Activated naive CD4-positive, alpha-beta T cell treated with anti-CD3 and anti-CD28 coated beads for 36 hours (primary cell): ENCODE measurements around the gene SMAD7. TPM values are rescaled to one million over a fixed set of nuclear protein-coding genes. Genes with fewer than 3 reads are reported as not detected.

Source experiments
- CTCF ChIA-PET: fragments of 350-600 bp; sonication (Branson Sonifier 250); formaldehyde crosslinking; loops from one replicate; lab custom pipeline; 2021; ENCODE audit warnings: antibody characterized with exemption; lab: Charles Lee
- DNase-seq: peaks from one replicate; pipeline ENCODE4 v3.0.0-alpha.2; 2020
- H3K27ac Mint-ChIP-seq: one replicate; pipeline ENCODE4 v1.8.0; 2021; ENCODE audit warnings: mild to moderate bottlenecking, mixed read lengths
- H3K27me3 Mint-ChIP-seq: one replicate; pipeline ENCODE4 v1.8.0; 2021; ENCODE audit warnings: low read depth, mixed read lengths
- H3K36me3 Mint-ChIP-seq: one replicate; pipeline ENCODE4 v1.8.0; 2021; ENCODE audit warnings: low read depth, mixed read lengths
- H3K4me1 Mint-ChIP-seq: one replicate; pipeline ENCODE4 v1.8.0; 2021; ENCODE audit warnings: low read depth, mixed read lengths
- H3K4me3 Mint-ChIP-seq: one replicate; pipeline ENCODE4 v1.8.0; 2021; ENCODE audit warnings: mild to moderate bottlenecking, moderate library complexity, mixed read lengths
- H3K9me3 Mint-ChIP-seq: one replicate; pipeline ENCODE4 v1.8.0; 2021; ENCODE audit warnings: mixed read lengths
- intact Hi-C: fragments of 100-400 bp; cut with micrococcal nuclease; formaldehyde crosslinking; loops from one replicate; pipeline ENCODE4 v1.15.1; 2023
- total RNA-seq, 2 experiments: library from RNA; stranded (reverse); gene quantifications; one replicate each; pipeline ENCODE4 v1.2.3, GENCODE V29; 2021

SMAD7 gene
- total RNA-seq, 2 experiments from 2014 or later, result 5.9 to 7.0 TPM

- H3K9me3 Mint-ChIP-seq, result no peaks in the 10 kb centered on the region
- no peak for DNase-seq
- H3K27ac Mint-ChIP-seq, result no peak overlapping the region
- CTCF ChIA-PET, result no interaction called here
- no peaks in the 10 kb centered on the region for H3K4me1 Mint-ChIP-seq
- intact Hi-C loops, result no loop called here
- H3K27me3 Mint-ChIP-seq, result no peaks in the 10 kb centered on the region
- H3K4me3 Mint-ChIP-seq, result no peak overlapping the region
- no peaks in the 10 kb centered on the region for H3K36me3 Mint-ChIP-seq
Observed at GRCh38 chr18:48887905-48888772, 62.6 kb downstream of the SMAD7 start.

DNA sequence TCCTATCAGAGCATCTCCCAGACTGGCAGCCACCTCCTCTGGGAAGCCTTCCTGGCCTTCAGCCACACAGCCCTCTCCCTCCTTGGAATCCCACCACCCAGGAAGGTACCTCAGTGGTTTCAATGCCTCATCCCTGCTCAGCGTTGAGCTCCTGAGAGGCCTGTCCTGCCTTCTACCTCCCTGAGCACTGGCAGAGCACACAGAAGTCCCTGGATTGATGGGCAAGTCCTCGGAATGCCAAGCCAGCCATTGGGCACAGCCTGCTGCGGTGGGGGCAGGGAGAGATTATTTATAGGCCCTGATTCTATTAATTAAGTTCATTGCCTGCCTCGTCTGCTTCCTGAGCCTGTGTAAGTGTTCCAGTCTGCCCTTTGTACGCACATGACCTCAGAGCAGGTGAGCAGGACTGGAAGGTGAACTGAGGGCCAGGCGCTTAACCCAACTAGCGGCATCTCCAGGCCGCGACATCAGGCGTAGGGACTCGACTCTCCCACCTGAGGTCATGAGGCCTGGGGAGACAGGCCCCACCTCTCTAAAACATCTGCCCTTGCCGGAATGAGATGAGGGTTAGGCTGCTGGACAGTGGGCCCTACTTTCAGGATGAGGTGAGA lies 63.4 kb downstream of the SMAD7 start:
- Mint-ChIP-seq H3K36me3 (no peaks in the 10 kb centered on the region), H3K4me3 (no peak overlapping the region), H3K27ac (no peak overlapping the region), H3K27me3 (no peaks in the 10 kb centered on the region), H3K9me3 (no peaks in the 10 kb centered on the region), H3K4me1 (no peaks in the 10 kb centered on the region)
- intact Hi-C loops, result no loop called here
- CTCF ChIA-PET, result no interaction called here
- no peak for DNase-seq

- no peak overlapping the region for H3K27ac Mint-ChIP-seq
- H3K4me3 Mint-ChIP-seq, result no peak overlapping the region
- H3K9me3 Mint-ChIP-seq, result no peaks in the 10 kb centered on the region
- DNase-seq, result no peak
- no peaks in the 10 kb centered on the region for H3K4me1 Mint-ChIP-seq
- H3K36me3 Mint-ChIP-seq, result no peaks in the 10 kb centered on the region
- H3K27me3 Mint-ChIP-seq, result no peaks in the 10 kb centered on the region
- intact Hi-C loops, result no loop called here
- CTCF ChIA-PET, result no interaction called here
Observed at GRCh38 chr18:48886520-48887293, 64.1 kb downstream of the SMAD7 start.

DNA sequence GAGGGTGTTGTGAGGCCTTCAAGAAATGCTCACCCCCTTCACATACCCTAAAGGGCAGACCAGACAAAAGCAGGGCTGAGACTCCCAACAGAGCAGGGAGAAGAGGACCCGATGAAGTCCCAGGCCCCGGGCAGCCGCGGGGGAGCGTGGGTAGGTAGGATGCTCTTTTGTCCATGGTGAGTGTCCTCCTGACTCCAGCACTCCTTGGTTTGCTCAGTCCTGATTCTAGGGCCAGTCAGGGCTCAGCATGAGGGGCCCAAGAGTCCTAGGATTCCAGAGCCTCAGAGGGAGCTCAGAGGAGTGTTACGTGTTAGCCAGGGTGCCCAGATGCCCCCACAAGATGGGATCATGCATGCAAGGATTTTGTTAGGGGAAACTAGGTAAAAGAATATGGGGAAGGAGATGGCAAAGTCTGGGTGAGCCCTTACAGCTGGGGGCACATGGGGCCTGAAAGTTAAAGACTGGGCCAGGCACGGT lies 64.8 kb downstream of the SMAD7 start:
- CTCF ChIA-PET, result no interaction called here
- no peak overlapping the region for H3K27ac Mint-ChIP-seq
- intact Hi-C loops, result no loop called here
- H3K9me3 Mint-ChIP-seq, result no peaks in the 10 kb centered on the region
- no peaks in the 10 kb centered on the region for H3K27me3 Mint-ChIP-seq
- H3K36me3 Mint-ChIP-seq, result no peaks in the 10 kb centered on the region
- DNase-seq, result no peak
- no peak overlapping the region for H3K4me3 Mint-ChIP-seq
- H3K4me1 Mint-ChIP-seq, result no peaks in the 10 kb centered on the region

- no peak overlapping the region for H3K4me3 Mint-ChIP-seq
- no peak overlapping the region for H3K27ac Mint-ChIP-seq
- H3K9me3 Mint-ChIP-seq, result no peaks in the 10 kb centered on the region
- intact Hi-C loops, result no loop called here
- H3K36me3 Mint-ChIP-seq, result no peaks in the 10 kb centered on the region
- peaks cover 2% of the 10 kb centered on the region for H3K4me1 Mint-ChIP-seq
- CTCF ChIA-PET, result no interaction called here
- no peaks in the 10 kb centered on the region for H3K27me3 Mint-ChIP-seq
- DNase-seq, result no peak
Observed at GRCh38 chr18:48885266-48885923, 65.4 kb downstream of the SMAD7 start.

GRCh38 chr18:48884771-48885170 lies 66.0 kb downstream of the SMAD7 start:
- CTCF ChIA-PET, result no interaction called here
- Mint-ChIP-seq H3K36me3 (no peaks in the 10 kb centered on the region), H3K9me3 (no peaks in the 10 kb centered on the region), H3K4me1 (peaks cover 4% of the 10 kb centered on the region), H3K4me3 (no peak overlapping the region), H3K27ac (no peak overlapping the region), H3K27me3 (no peaks in the 10 kb centered on the region)
- intact Hi-C loops, result no loop called here
- no peak for DNase-seq

DNA sequence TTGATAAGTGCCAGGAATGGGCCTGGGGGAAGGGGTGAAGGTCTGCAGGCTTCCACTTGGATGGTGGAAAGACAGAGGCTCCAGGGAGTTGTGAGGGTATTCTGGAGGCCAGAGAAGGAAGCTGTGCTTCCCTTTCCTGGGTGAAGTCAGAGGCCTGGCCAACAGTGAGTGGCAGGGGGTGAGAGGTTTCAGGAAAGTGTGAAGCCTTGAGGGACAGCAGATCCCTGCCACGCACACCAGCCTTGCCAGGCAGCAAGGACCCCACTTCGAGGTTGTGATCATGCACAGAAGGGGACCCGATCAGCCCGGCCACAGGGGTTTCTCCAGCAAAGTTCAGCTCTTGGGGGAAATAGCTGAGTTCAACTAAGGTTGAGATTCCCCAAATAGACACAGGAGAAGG lies 66.5 kb downstream of the SMAD7 start:
- CTCF ChIA-PET, result interaction anchor here (0.7 kb wide), 1 partner anchor 795 kb away, joined by 3 read pairs; no protein-coding TSS in a partner anchor
- DNase-seq, result no peak
- Mint-ChIP-seq H3K9me3 (no peaks in the 10 kb centered on the region), H3K4me1 (peaks cover 4% of the 10 kb centered on the region), H3K4me3 (no peak overlapping the region), H3K27me3 (no peaks in the 10 kb centered on the region), H3K36me3 (no peaks in the 10 kb centered on the region), H3K27ac (no peak overlapping the region)
- intact Hi-C loops, result no loop called here

- DNase-seq, result no peak
- Mint-ChIP-seq H3K9me3 (no peaks in the 10 kb centered on the region), H3K27me3 (no peaks in the 10 kb centered on the region), H3K36me3 (no peaks in the 10 kb centered on the region), H3K4me1 (peaks cover 4% of the 10 kb centered on the region), H3K4me3 (no peak overlapping the region), H3K27ac (no peak overlapping the region)
- intact Hi-C loops, result no loop called here
- CTCF ChIA-PET, result no interaction called here
Observed at GRCh38 chr18:48882379-48882778, 68.4 kb downstream of the SMAD7 start.

DNA sequence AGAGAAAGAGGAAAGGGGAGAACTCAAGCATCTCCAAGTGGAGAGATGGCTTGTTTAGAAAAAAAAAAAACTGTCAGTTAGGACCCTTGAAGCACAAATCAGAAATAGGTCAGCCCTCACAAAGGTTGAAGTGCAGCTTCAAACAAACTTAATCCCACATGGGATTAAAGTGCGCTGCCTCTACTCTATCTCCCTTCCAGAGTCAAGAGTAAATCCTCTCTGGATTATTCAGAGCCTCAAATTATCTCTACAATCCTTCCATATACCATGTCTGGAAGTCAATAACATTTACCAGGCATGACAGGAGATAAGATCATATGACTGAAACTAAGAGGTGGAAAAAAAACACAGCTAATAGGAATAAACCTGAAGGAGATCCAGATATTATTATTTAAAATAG lies 69.8 kb downstream of the SMAD7 start:
- Mint-ChIP-seq H3K27ac (no peak overlapping the region), H3K36me3 (no peaks in the 10 kb centered on the region), H3K4me1 (peaks cover 4% of the 10 kb centered on the region), H3K4me3 (no peak overlapping the region), H3K9me3 (no peaks in the 10 kb centered on the region), H3K27me3 (no peaks in the 10 kb centered on the region)
- CTCF ChIA-PET, result interaction anchor here (1.2 kb wide), 1 partner anchor 10 kb away, joined by 3 read pairs; no protein-coding TSS in a partner anchor
- intact Hi-C loops, result no loop called here
- no peak for DNase-seq

DNA sequence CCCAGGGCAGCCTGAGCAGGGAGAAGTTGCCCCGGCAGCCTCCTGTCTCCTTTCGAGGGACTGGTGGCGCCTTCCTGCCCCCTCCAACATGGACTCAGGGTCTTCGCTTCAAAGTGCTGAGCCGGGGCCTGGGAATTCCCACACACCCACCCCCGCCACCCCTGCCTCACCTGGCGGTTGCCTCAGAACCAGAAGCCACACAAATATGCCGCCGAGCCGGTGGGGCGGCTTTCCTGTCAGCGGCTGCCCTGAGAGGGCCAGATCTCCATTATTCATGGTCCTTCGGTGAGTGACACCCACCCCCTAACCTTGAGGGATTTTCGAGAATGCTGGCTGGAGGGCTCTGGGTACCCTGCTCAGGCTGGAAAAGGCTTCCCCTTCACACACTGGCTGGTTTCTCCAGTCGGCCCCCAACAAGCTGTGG lies 71.7 kb downstream of the SMAD7 start:
- H3K36me3 Mint-ChIP-seq, result no peaks in the 10 kb centered on the region
- H3K9me3 Mint-ChIP-seq, result no peaks in the 10 kb centered on the region
- no peak overlapping the region for H3K4me3 Mint-ChIP-seq
- peaks cover 4% of the 10 kb centered on the region for H3K4me1 Mint-ChIP-seq
- CTCF ChIA-PET, result no interaction called here
- intact Hi-C loops, result no loop called here
- H3K27ac Mint-ChIP-seq, result no peak overlapping the region
- DNase-seq, result no peak
- H3K27me3 Mint-ChIP-seq, result no peaks in the 10 kb centered on the region

- no peaks in the 10 kb centered on the region for H3K27me3 Mint-ChIP-seq
- H3K9me3 Mint-ChIP-seq, result no peaks in the 10 kb centered on the region
- DNase-seq, result no peak
- H3K27ac Mint-ChIP-seq, result no peak overlapping the region
- no peaks in the 10 kb centered on the region for H3K36me3 Mint-ChIP-seq
- intact Hi-C loops, result no loop called here
- no peak overlapping the region for H3K4me3 Mint-ChIP-seq
- CTCF ChIA-PET, result no interaction called here
- peaks cover 4% of the 10 kb centered on the region for H3K4me1 Mint-ChIP-seq
Observed at GRCh38 chr18:48878471-48878870, 72.3 kb downstream of the SMAD7 start.

GRCh38 chr18:48877941-48878340 lies 72.8 kb downstream of the SMAD7 start:
- intact Hi-C loops, result no loop called here
- Mint-ChIP-seq H3K27me3 (no peaks in the 10 kb centered on the region), H3K27ac (no peak overlapping the region), H3K9me3 (no peaks in the 10 kb centered on the region), H3K36me3 (no peaks in the 10 kb centered on the region), H3K4me3 (no peak overlapping the region), H3K4me1 (peaks cover 6% of the 10 kb centered on the region)
- no peak for DNase-seq
- CTCF ChIA-PET, result no interaction called here
